ENCODE data around the gene FPR1.

DNA sequence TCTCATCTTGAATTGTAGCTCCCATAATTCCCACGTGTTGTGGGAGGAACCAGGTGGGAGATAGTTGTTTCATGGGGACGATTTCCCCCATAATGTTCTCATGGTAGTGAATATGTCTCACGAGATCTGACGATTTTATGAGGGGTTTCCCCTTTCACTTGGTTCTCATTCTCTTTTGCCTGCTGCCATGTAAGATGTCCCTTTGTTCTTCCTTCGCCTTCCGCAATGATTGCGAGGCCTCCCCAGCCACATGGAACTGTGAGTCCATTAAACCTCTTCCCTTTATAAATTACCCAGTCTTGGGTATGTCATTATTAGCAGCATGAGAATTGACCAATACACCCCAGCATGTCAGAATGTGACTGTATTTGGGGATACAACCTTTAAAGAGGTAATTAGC is 3.9 kb upstream of the FPR1 start:
- no peak for TF ChIP-seq POLR2A (IDR thresholded peaks at IDR 0.05; ENCODE audit: low read depth, low read length)
- no peak for TF ChIP-seq POLR2AphosphoS5 (IDR thresholded peaks at IDR 0.05; ENCODE audit: low read depth, low read length)
